ENCODE data around the gene BICRA. TPM values are rescaled to one million over a fixed set of nuclear protein-coding genes. Genes with fewer than 3 reads are reported as not detected.
A peak's percentile ranks its signal among the peaks of the same experiment; 100 is the strongest.
"Not testable (repeated sequence)": the region's sequence is repeated elsewhere in the genome, so short reads cannot be mapped to it uniquely, and the experiment has no call there.

BICRA gene
- total RNA-seq, 1 donor from 2014 or later, result 24.1 TPM

DNA sequence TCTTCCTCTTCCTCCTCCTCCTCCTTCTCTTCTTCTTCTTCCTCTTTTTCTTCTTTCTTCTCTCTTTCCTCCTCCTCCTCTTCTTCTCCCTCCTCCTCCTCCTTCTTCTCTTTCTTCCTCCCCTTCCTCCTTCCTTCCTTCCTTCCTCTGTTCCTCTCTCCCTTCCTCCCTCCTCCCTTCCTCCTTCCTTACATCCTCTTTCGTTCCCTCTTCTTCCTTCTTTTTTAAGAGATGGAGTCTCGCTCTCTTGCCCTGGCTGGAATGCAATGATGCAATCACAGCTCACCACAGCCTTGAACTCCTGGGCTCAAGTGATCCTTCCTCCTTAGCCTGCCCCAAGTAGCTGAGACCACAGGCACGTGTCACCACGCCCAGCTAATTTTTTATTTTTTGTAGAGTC lies 117.5 kb downstream of the BICRA start:
- Mint-ChIP-seq H3K4me3 (ENCODE audit: unreplicated experiment) (peak overlapping the region; percentile 28), H3K4me1 (ENCODE audit: unreplicated experiment) (peaks cover 25% of the 10 kb centered on the region), H3K27me3 (ENCODE audit: unreplicated experiment) (peaks cover 11% of the 10 kb centered on the region), H3K9me3 (ENCODE audit: unreplicated experiment) (peaks cover 4% of the 10 kb centered on the region), H3K36me3 (ENCODE audit: low read depth, unreplicated experiment) (peaks cover 48% of the 10 kb centered on the region), H3K27ac (ENCODE audit: unreplicated experiment) (no peak overlapping the region)
- TF ChIP-seq, protein P1, sequence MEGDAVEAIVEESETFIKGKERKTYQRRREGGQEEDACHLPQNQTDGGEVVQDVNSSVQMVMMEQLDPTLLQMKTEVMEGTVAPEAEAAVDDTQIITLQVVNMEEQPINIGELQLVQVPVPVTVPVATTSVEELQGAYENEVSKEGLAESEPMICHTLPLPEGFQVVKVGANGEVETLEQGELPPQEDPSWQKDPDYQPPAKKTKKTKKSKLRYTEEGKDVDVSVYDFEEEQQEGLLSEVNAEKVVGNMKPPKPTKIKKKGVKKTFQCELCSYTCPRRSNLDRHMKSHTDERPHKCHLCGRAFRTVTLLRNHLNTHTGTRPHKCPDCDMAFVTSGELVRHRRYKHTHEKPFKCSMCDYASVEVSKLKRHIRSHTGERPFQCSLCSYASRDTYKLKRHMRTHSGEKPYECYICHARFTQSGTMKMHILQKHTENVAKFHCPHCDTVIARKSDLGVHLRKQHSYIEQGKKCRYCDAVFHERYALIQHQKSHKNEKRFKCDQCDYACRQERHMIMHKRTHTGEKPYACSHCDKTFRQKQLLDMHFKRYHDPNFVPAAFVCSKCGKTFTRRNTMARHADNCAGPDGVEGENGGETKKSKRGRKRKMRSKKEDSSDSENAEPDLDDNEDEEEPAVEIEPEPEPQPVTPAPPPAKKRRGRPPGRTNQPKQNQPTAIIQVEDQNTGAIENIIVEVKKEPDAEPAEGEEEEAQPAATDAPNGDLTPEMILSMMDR (IDR thresholded peaks at IDR 0.05; ENCODE audit: unreplicated experiment), result no peak
- DNase-seq (ENCODE audit: low spot score), result no peak

DNA sequence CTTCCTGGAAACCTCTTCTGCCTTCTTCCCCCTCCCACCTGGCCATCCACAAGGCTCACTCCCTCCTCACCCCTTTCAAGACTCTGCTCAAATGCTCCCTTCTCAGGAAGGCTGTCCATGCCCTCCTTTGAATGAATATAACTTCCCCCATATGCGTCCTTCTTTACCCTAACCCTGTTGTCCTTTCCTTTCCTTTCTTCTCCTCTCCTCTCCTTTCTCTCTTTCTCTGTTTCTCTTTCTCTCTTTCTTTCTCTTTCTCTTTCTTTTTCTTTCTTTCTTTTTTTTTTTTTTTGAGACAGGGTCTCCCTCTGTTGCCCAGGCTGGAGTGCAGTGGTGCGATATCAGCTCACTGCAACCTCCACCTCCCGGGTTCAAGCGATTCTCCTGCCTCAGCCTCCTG lies 119.4 kb downstream of the BICRA start:
- DNase-seq (ENCODE audit: low spot score); H3K27me3 Mint-ChIP-seq (ENCODE audit: unreplicated experiment); H3K9me3 Mint-ChIP-seq (ENCODE audit: unreplicated experiment): not testable (repeated sequence)
- Mint-ChIP-seq H3K4me3 (ENCODE audit: unreplicated experiment) (peak overlapping the region; percentile 6), H3K36me3 (ENCODE audit: low read depth, unreplicated experiment) (peaks cover 48% of the 10 kb centered on the region), H3K4me1 (ENCODE audit: unreplicated experiment) (peaks cover 25% of the 10 kb centered on the region), H3K27ac (ENCODE audit: unreplicated experiment) (peak overlapping the region; percentile 68)

DNA sequence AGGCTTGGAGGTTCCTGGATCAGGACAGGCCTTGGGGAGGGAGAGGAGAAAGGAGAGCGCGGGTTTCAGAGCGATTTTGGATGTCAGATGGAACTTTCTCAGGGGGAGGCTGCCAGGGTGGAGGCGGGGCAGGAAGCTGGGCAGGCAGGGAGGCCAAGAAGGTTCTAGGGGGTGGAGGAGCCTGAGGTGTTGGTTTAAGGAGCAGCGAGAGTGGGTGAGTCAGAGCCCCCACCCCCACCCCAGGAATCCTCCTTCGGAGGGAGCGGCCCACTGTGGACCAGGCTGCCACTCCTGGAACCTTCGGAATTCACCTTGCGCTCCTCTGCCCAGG lies 120.5 kb downstream of the BICRA start:
- H3K4me1 Mint-ChIP-seq (ENCODE audit: unreplicated experiment), result peaks cover 25% of the 10 kb centered on the region

DNA sequence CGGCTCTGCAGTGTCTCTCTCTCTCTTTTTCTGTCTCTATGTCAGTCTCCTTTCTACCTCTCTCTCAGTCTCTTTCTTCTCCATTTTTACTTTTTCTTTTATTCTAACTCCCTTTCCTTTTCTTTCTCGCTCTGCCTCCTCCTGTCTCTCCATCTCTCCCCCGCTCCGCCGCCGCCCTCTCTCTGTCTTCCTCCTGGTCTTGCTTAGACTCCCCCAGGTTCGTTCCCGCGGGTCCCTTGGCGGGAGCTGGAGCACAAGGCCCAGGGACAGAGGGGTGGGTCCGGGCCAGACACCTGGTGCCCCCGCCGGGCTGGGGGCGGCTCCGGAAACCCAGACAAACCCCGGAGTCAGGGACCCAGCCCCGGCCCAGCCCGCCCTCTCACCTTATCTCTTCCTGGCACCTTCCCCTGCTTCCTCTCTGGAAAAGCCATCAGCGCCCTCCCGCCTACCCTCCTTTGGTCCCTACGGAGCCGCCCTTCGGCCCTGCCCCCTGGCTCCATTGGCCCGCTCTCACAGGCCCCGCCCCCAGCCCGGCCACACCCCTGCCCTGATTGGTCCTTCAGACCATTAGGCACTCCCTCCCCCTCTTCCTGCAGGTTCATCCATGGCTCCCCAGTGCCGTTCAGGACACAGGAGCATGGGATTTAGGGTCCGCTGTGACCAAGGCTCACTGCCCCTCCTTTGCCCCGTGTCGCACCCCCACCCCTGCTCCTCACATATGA lies 121.0 kb downstream of the BICRA start:
- H3K9me3 Mint-ChIP-seq (ENCODE audit: unreplicated experiment), result peaks cover 4% of the 10 kb centered on the region
- peaks cover 50% of the 10 kb centered on the region for H3K36me3 Mint-ChIP-seq (ENCODE audit: low read depth, unreplicated experiment)
- peak; percentile 86 for DNase-seq (ENCODE audit: low spot score)
- peaks cover 25% of the 10 kb centered on the region for H3K4me1 Mint-ChIP-seq (ENCODE audit: unreplicated experiment)
- peak overlapping the region; percentile 97 for H3K27ac Mint-ChIP-seq (ENCODE audit: unreplicated experiment)
- peaks cover 10% of the 10 kb centered on the region for H3K27me3 Mint-ChIP-seq (ENCODE audit: unreplicated experiment)
- H3K4me3 Mint-ChIP-seq (ENCODE audit: unreplicated experiment), result peak overlapping the region; percentile 82
- TF ChIP-seq, protein P1 (IDR thresholded peaks at IDR 0.05; ENCODE audit: unreplicated experiment), result no peak

More for the DNA sequence above, 120.5 kb downstream of the BICRA start:
- Mint-ChIP-seq H3K27ac (ENCODE audit: unreplicated experiment) (peak overlapping the region; percentile 97), H3K36me3 (ENCODE audit: low read depth, unreplicated experiment) (peaks cover 53% of the 10 kb centered on the region), H3K4me3 (ENCODE audit: unreplicated experiment) (peak overlapping the region; percentile 82), H3K9me3 (ENCODE audit: unreplicated experiment) (peaks cover 4% of the 10 kb centered on the region), H3K27me3 (ENCODE audit: unreplicated experiment) (peaks cover 7% of the 10 kb centered on the region)
- TF ChIP-seq, protein P1 (IDR thresholded peaks at IDR 0.05; ENCODE audit: unreplicated experiment), result no peak
- DNase-seq (ENCODE audit: low spot score), result peak; percentile 36

DNA sequence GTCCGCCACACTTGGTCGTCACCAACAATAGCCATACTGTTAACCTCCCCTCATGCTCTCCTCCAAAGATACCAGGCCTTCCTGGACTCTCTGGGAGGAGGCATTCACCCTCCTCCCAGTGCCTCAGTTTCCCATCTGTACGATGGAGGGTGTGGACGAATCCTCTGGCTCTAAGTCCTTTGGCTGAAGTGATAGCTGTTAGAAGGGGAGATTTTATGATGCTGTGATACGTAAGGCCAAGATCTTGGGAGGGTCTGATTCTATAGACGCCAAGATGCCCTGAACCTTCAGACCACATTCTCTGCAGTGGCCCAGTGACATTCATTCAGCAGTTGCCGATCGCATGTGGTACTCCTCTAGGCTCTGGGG lies 121.6 kb downstream of the BICRA start:
- Mint-ChIP-seq H3K36me3 (ENCODE audit: low read depth, unreplicated experiment) (peaks cover 46% of the 10 kb centered on the region), H3K27me3 (ENCODE audit: unreplicated experiment) (peaks cover 8% of the 10 kb centered on the region), H3K27ac (ENCODE audit: unreplicated experiment) (peak overlapping the region; percentile 77), H3K4me1 (ENCODE audit: unreplicated experiment) (peaks cover 25% of the 10 kb centered on the region), H3K9me3 (ENCODE audit: unreplicated experiment) (peaks cover 4% of the 10 kb centered on the region), H3K4me3 (ENCODE audit: unreplicated experiment) (peak overlapping the region; percentile 78)
- no peak for DNase-seq (ENCODE audit: low spot score)
- TF ChIP-seq, protein P1 (IDR thresholded peaks at IDR 0.05; ENCODE audit: unreplicated experiment), result no peak
